Measurements from ENCODE around the gene ZHX3. TPM values are rescaled to one million over a fixed set of nuclear protein-coding genes. Genes with fewer than 3 reads are reported as not detected.

Gene ZHX3
- total RNA-seq, 1 donor from 2014 or later, result 33.2 TPM

DNA sequence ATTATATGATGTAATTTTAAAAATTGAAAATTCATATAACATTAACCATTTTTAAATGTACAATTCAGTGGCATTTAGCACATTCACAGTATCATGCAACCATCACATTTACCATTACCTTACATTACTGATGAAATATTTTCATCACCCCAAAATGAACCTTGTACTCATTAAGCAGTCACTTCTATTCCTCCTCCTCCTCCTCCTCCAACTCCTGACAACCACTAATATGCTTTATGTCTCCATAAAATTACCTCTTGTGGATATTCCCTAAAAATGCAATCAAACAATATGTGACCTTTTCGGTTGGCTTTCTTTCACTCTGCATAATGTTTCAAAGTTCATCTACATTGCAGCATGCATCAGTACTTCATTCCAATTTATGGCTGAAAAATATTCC, 45.2 kb downstream of the ZHX3 start:
- DNase-seq (ENCODE audit: low spot score), result no peak
- intact Hi-C loops (cut with DNase I), result no loop called here

DNA sequence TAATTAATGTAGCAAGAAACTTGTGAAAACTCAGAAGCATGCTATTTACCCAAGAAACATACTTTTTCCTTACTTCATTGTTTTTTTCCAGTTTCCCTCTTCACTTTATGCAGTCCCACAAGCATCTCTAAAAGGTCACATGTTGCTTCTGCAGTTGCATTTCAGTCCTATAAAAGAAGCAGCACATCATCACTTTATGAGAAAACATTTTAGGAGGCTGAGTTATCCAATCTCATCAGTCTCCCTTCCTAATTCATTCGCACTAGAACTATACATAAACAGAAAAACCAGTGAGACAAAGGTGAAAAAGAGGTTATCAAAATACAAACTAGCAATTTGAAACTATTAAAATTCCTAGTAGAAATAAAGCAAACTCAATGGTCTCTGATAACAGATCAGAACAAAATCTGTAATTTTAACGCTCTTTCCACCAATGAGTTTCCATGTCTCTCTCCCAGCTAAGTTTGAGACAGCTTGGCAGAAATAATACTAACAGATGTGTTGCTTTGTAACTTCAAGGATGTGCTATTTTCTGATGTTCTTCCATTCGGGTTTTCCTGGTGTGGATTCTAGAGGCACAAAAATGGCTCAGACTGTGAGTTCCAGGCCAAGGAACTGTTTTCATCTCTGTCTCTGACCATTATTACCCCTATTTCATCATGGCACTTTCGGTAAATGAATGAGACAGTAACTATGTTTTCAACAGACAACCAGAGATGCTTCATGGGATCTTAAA, 48.4 kb downstream of the ZHX3 start:
- no peak for DNase-seq (ENCODE audit: low spot score)

DNA sequence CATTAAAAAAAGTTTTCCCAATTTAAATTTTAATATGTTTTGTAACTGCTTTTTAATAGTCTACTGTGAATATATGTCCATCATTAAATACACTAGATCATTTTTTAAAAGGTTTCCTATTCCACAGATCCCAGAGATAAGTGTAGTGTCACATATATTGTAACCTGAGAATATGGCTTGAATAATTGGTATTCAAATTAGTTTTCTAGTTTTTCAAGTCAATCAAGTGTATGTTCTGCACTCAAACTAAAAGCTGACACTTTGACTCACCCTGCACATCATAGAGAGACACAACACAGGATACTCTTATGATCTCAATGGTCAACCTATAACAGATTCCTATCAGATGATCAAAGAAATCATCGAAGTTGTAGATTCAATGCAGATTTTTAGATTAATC, 49.1 kb downstream of the ZHX3 start:
- intact Hi-C loops (cut with DNase I), result no loop called here

More for the DNA sequence above, 48.4 kb downstream of the ZHX3 start:
- intact Hi-C loops (cut with DNase I), result no loop called here

DNA sequence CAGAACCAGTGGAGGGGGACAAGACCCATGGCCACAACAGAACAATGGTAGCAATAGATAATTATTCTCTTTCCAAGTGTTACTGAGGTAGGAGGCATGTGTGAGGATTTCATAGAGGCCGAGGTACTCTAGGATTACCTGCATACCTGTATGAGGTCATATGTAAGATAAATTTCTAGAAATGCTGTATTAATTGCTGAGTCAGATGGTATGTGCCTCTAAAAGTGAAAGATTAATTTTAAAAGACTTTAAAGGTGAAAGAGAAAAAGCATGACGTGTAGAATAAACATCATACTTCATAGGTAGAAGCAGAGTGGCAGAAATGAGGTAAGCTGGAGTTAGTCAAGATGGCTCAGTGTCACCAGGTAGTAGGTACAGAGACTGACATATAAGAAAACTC, 51.6 kb downstream of the ZHX3 start:
- intact Hi-C loops (cut with DNase I), result no loop called here

More for the DNA sequence above, 49.1 kb downstream of the ZHX3 start:
- no peak for DNase-seq (ENCODE audit: low spot score)

DNA sequence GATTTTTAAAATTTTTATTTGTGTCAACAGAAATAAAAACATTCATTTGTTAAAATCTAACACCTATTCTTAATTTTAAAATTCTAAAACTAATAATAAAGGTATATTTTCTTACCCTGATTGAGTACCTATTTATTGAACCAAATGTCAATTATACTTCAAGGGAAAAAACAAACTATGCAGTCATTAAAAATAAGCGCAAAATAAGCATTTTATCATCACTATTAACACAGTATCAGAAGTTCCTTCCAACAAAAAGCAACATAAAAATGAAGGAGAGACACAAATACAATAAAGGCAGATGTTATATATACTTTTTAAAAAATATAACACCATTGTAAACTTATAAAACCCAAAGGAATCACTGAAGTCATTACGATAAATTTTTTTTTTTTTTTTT, 52.7 kb downstream of the ZHX3 start:
- no peak for DNase-seq (ENCODE audit: low spot score)
- intact Hi-C loops (cut with DNase I), result no loop called here

More for the DNA sequence above, 51.6 kb downstream of the ZHX3 start:
- no peak for DNase-seq (ENCODE audit: low spot score)

DNA sequence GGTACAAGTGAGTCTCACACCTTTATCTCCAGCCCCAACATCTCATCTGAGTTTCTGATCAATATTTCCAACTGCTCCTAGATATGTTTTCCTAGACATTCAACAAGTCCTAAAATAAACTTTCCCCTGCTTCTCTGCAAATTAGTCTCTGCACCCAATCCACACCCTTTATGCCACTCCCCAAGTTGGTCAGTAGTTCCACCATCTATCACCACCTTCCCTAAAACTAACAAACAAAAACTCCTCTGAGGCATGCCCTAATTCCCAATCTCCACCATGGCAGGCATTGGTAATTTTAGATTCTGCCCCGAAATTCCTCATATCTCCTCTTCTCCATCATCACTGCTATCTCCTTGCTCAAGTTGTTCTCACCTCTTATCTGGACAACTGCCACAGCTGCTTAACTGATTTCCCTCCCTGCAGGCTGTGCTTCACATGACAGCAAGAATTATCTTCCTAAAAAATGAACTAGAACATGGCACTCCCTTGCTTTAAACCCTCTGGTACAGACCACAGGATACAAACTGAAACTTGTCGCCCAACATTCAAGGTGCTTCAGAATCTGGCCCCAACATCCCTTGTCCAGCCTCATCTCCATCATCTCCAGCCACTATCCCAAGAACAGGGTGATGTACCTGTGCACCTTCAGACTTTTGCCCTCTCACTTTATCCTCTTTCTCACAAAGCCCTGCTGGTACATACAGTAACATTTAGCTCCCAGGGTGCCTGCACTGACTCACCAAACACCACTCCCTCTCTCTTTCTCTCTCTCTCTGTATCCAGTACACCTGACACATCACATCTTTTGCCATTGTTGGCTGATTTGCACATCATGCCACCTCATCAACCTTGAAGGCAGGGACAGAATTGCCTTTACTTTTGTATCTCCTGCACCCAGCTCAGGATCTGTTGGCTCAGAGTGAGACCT, 55.5 kb downstream of the ZHX3 start:
- DNase-seq (ENCODE audit: low spot score), result no peak
- intact Hi-C loops (cut with DNase I), result no loop called here

DNA sequence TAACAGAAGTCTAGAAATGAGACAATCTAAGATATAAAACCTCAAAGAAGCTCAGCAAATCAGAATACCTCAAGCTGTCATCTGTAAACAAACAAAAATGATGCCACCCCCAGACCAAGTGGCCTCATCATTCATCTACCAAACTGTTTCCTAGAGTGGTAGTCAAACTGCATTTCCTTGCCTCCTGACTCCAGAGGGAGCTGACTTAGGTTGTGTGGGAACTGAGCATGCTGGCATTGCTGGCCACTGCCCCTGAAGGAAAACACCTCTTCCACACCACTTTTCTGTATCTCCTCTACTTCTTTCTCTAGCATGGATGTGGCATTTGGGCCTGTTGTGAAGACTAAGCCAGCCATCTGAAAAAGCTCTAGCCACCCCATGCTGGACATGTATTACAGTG, 56.3 kb downstream of the ZHX3 start:
- no peak for DNase-seq (ENCODE audit: low spot score)
- intact Hi-C loops (cut with DNase I), result no loop called here

DNA sequence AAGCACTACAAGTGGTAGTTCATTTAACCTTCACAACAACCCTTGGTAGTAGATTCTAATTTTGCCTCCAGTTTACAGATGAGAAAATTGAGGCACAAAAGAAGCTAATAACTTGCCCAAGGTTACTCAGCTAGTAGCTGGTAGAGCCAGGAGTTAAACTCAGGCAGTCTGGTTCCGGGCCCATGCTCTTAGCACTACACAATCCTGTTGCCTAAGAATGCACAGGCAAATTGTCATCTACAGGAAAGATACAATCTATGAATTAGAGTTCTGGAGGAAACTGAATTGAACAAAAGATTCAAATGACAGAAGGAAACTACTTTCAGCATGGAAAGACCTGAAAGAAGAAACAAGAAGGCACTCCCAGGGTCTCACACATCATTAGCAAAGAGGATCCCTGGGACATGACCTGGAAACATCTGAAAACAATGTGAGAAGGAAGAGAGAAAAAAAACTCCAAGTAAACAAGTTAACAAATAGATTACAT, 56.8 kb downstream of the ZHX3 start:
- intact Hi-C loops (cut with DNase I), result no loop called here
- no peak for DNase-seq (ENCODE audit: low spot score)

DNA sequence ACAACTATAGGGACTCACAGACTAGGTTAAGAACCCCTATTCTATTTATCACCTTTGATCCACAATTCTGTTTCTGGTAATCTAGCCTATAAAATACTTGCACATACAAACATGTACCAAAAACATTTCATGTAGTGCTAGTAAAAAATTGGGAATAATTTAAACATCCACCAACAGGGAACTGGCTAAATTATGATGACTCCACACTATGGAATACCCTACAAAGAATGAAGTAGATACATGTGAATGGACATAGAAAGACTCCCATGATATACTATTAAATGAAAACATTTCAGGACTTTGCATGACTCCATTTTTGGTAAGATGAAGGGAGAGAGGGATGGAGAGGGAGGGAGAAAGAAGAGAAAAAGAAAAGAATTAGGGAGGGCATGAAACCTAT, 58.2 kb downstream of the ZHX3 start:
- intact Hi-C loops (cut with DNase I), result no loop called here
- DNase-seq (ENCODE audit: low spot score), result no peak

DNA sequence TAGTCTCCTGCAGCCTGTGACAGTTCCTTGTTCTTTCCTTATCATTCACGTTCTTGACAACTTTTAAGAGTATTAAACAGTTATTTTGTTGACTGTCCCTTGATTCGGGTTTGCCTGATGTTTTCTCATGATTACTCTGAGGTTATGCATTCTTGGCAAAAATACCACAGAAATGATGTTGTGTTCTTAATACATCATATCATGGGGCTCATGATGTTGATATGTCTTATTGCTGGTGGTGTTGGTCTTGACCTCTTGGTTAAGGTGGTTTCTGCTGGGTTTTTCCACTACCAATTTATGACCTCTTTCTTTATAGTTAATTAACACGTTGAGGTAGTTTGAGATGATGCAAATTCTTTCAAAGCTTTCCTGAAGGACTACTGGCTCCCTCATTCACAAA, 59.1 kb downstream of the ZHX3 start:
- intact Hi-C loops (cut with DNase I), result no loop called here
- DNase-seq (ENCODE audit: low spot score), result no peak

DNA sequence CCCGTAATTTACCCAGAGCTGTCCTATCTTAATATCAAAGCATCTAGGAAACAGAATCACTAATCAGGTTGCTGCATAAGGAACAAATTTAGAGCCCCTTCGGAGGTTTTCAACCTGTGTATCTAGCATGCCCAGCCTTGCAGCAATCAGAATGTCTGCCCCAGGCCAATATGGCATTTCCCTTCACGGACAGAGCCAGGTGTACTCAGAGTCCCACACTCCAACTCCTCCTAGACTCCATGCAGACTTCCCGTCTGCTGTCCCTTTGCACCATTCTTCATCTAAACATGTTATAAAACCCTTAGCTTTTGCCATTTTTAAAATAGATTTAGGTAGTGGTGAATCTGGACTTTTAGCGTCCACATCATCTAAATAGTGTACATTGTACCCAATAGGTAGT, 61.0 kb downstream of the ZHX3 start:
- DNase-seq (ENCODE audit: low spot score), result no peak
- intact Hi-C loops (cut with DNase I), result no loop called here

DNA sequence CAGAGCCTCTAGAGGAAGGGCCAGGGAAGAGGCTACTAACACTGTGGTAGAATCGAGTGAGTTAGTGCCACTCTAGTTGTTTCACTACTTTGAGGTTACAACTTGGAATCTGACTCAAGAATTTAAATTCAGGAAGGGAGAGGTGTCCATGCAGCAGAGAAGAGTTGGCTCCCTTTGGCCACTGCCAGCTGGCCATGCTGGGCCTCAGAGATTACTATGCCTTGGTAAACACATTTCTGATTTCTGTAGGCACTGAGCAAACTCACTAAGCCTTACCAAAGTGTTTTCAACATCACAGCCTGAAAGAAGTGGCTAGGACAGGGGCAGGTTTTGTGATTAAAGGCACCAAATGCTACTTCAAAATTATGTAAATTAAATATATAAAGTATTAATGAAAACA, 61.9 kb downstream of the ZHX3 start:
- intact Hi-C loops (cut with DNase I), result no loop called here
- DNase-seq (ENCODE audit: low spot score), result no peak

DNA sequence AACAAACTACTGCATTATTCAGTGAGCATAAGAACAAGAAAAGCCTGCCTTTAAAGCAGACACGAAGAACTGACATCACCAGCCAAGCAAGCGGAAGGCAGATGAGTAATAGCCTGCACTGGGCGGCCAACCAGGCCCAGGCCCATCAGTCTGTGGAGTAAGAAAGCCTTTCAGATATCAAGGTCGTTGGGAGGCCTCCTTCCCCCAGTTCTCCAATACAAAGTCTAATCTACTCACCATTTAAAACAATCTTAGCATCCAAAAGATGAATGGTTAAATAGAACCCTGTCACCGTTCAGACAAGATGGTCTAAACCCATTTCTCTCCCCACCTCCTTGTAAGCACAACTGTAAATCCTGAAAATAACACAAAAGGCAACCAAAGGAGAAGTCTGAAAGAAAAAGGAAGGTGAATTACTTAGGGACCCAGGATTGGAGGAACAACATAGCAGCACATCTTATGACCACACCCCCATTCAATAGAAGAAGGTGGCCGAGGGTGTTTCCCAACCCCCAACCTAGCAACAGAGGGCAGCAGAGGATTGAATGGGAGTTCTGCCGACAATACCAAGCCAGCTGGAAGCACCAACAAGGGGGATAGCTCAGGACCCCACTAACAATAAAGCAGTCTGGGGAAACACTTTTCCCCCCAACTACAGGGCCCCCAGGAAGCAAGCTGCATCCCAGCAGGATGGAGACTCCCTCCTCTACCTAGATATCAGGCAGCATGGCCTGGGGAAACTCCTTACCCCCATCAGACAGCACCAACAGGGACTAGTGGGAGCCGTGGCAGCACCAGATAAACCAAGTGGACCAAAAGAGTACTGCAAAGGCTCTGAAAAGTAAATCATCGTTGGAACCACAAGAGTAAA, 67.9 kb downstream of the ZHX3 start:
- intact Hi-C loops (cut with DNase I), result loop anchor here (5.0 kb wide), 3 partner anchors 68 to 88 kb away; partner anchors contain the start of gene ZHX3
- DNase-seq (ENCODE audit: low spot score), result peak; percentile 82

DNA sequence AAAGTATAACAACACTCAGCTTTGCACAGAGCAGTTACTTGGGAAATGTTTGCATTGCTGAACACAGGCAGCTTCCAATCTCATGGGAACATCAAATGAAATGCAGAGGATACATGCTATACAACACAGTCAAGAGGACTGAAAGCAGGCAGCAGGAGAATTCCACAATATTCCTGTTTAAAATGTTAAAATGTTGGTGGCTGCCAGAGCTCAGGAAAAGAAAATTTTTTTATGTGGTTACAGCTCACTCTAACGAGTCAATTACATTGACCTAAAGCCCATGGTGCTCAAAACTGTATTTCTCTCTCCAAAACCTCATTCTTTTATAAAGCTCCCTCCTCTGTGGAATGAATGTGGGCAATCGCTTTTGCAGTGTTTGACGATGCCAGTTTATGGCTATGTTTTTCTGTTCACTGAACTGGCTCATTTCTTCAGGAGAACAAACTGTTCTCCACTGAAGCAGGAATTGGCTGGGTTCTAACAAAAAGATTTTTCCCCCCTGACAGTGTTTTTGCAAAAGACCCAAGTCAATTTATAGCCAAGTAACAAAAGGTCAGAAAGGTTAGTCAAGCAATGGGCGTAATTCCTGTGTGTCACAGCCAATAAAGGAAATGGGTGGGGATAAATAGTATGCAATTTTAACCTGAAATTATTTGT, 69.0 kb downstream of the ZHX3 start:
- intact Hi-C loops (cut with DNase I), result loop anchor here (5.0 kb wide), 3 partner anchors 69 to 89 kb away; partner anchors contain the start of gene ZHX3
- DNase-seq (ENCODE audit: low spot score), result no peak

DNA sequence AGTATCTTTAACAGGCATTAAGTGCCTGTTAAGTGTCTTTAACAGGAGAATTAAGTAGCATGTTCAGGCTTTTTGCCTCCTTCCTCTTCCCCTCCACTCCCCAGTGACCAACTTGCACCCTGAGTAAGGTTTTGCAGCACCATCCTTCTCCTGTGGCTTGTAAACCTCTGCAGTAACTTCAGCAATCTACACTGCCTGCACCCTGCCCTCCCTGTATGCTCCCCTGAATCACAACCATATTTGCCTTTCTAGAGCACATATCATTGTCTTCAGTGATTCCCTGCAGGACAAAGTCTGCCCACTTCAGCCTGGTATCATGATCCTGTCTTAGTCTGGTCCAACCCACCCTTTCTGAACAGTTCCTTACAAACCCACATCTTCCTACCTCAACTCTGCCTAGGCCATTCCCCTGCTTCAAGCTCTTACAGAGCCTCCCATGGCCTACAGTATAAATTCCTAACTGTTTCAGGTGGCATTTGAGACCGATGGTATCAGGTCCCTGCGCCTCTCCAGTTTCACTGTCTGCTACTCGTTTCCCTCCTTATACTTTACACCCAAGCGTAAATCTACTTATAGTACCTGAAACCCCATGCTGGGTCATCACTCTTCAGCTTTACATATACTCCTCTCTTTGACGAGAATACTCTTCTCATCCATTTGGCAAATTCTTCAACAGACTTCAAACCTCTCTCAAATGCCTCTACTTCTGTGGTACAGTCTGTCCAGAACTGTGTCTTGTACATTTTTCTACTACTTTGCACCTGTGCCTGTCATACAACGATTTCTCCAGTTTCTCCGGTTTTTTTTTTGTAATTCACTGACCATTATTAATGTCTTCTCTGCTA, 69.8 kb downstream of the ZHX3 start:
- intact Hi-C loops (cut with DNase I), result loop anchor here (5.0 kb wide), 3 partner anchors 70 to 90 kb away; partner anchors contain the start of gene ZHX3
- no peak for DNase-seq (ENCODE audit: low spot score)

DNA sequence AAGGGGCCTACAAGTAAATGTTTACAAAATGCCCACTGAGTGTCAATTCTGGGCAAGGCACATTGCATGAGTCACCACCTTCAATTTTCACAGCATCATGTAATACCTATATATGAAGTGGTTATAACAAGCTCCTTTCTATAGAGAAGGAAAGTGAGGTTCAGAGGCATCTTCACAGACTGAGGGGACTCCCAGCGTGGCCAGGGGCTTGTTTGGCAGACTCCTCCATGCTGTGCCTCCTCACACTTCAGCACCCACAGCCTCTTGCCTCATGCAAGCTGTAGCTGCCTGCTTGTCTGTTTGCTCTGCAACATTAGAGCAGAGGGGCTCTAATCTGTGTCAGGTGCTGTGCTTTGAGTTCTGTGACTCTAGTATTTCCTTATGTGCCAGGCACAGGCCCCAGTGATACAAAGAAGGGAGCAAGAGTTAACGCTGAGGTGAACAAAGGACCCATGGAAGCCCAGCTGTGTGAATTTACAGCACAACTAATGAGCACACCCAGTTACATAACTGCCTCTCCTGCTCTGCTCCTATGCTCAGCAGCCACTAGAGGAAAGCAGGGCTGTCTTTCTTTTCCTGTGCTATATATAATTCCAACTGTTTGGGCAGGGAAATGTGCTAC, 72.3 kb downstream of the ZHX3 start:
- intact Hi-C loops (cut with DNase I), result loop anchor here (5.0 kb wide), 3 partner anchors 72 to 92 kb away; partner anchors contain the start of gene ZHX3
- no peak for DNase-seq (ENCODE audit: low spot score)

DNA sequence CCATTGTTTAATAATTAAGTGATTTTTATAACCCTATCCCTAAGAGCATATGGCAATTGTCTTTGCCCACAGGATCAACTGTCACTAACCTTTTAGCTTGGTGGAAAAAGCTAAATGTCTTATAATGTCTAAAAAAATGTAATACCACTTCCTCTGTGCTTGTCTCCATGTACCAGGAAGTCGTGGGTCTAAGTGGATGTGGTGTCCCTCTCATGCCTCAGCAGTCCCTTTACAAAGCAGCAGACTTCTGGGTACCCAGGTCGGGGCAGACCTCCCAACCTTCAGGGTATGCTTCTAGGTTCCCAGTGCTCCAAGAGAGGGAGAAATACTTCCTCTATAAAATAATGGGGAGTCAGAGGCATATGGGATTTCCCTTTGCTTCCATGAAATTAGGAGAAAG, 74.7 kb downstream of the ZHX3 start:
- DNase-seq (ENCODE audit: low spot score), result no peak
- intact Hi-C loops (cut with DNase I), result no loop called here

DNA sequence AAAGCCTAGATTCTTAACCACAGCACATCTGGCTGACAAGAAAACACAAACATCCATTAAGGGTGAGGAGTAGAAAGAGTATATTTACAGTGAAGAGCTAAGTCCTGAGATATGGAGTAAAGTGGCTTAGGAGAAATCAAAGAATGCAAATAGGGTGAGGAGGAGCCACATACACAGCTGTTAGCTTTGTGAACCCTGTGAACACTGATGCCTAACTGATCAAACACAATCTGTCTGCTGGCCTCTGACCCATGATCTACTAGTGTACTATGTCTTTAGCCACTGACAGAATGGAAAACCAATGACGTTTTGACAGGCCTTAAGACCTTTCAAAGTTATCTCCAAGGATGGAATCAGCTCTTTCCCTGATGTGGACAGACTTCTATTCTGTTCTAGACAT, 75.2 kb downstream of the ZHX3 start:
- DNase-seq (ENCODE audit: low spot score), result no peak
- intact Hi-C loops (cut with DNase I), result no loop called here

Measured in cardiac septum (tissue), 1 donor.